Activated CD8-positive, alpha-beta memory T cell treated with anti-CD3 and anti-CD28 coated beads for 1 hour (primary cell): Measurements from ENCODE around the gene VPS52.

ENCODE experiments used
- DNase-seq, 2 donors: peaks; one replicate each; pipeline ENCODE4 v3.0.0-alpha.2; 2020; ENCODE audit warnings: low read depth in 1 of 2; ENCODE audit errors: extremely low read depth in 1 of 2

Gene VPS52, protein sequence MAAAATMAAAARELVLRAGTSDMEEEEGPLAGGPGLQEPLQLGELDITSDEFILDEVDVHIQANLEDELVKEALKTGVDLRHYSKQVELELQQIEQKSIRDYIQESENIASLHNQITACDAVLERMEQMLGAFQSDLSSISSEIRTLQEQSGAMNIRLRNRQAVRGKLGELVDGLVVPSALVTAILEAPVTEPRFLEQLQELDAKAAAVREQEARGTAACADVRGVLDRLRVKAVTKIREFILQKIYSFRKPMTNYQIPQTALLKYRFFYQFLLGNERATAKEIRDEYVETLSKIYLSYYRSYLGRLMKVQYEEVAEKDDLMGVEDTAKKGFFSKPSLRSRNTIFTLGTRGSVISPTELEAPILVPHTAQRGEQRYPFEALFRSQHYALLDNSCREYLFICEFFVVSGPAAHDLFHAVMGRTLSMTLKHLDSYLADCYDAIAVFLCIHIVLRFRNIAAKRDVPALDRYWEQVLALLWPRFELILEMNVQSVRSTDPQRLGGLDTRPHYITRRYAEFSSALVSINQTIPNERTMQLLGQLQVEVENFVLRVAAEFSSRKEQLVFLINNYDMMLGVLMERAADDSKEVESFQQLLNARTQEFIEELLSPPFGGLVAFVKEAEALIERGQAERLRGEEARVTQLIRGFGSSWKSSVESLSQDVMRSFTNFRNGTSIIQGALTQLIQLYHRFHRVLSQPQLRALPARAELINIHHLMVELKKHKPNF

DNA sequence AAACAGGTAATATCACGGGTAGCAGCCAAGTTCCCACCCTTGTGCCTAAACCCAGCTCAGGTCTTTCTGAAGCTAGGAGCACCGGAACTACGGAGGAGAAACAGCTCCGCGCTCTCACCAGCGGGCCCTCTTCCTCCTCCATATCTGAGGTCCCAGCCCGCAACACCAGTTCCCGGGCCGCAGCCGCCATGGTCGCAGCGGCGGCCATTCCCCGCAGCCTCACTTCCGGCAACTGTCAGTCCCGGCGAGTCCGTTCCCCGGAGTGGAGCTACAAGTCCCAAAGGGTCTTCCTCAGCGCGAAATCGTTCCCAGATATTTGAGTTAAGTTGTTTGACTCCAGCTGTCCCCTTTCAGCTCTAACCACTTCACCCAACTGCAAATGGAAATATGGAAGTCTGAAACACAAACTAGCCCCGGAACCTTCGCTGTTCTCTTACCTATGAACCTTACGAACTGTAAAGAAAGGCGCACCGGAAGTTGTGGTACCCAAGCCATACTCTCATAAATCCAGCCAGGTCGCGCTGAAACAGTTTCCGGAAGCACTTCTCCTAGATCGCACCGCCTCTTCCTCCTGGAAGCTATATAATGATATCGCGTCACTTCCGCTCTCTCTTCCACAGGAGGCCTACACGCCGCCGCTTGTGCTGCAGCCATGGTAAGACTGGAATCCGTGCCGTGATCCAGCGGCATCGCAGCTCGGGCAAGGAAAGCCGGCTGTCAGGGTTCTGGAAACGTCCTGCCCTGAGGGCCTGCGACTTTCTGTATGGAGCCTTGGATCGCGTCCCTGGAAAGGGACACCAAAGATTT is at the start of gene VPS52, which contains the start of gene RPS18:
Gene VPS52 (minus strand): TSS at position 409 of the 807 bp plus-strand sequence. CDS start 201 bp downstream, at position 208.
Gene RPS18 (plus strand): TSS at position 608 of the 807 bp plus-strand sequence. CDS start 45 bp downstream, at position 653.
- DNase-seq: peak; percentile 71 to 89

- no peak for DNase-seq
Observed at GRCh38 chr6:33321227-33321626, 49.6 kb upstream of the VPS52 start.

DNA sequence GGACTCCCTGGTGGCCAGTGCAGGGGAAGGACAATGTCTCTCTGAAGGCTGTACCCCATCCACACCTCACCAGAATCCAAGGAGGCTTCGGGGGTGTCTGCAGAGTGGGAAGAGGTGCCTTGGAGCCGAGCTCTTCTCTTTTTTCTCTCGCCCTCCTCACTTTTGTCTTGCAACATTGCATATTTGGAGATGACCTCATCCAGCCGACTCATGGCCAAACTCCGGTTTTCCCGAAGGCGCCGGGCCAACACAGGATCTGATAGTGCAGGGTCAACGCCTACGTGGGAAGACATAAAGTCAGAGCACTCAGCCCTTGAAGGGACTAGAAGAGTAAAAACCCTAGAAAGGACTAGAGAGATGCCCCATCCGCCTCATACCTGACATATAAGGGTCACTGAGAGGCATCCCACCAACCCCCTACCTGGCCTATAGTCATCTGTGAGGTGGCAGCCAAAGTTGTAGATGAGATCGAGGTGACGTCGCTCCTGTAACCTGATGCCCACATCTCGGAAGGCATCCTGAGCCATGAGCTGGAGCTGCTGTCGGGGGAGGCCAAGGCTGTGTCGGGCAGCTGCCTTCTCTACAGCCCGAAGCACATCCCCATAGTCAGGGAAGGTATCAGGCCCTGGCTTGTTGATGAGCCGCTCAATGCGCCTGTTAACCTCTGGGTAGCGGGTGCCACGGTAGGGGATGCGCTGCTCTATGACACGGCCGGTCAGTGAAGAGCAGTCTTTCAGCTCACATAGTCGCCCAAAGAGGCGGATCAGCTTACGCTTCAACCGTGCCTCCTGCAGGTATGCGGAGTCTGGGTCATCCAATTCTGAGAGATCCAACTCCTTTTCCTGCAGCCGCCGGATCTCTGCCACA is 48.9 kb upstream of the VPS52 start:
- no peak for DNase-seq

DNA sequence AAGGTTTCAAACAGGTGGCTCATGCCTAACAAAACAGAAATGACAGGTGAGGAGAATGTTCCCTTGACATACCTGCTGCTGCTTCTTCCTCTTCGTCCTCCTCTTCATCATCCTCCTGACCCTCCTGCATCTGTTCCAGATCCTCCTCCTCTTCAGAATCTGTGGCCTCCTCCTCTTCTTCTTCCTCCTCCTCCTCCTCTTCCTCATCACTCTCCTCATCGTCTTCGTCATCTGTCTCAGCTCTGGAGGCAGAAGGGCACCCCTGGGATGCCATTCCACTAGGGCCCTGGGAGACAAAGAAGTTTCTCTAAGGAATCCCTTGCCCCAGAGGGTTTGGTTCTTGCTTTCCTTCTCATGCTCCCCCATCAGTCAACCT is 48.3 kb upstream of the VPS52 start:
- no peak for DNase-seq

- DNase-seq: no peak
Observed at GRCh38 chr6:33318426-33319073, 46.9 kb upstream of the VPS52 start.

DNA sequence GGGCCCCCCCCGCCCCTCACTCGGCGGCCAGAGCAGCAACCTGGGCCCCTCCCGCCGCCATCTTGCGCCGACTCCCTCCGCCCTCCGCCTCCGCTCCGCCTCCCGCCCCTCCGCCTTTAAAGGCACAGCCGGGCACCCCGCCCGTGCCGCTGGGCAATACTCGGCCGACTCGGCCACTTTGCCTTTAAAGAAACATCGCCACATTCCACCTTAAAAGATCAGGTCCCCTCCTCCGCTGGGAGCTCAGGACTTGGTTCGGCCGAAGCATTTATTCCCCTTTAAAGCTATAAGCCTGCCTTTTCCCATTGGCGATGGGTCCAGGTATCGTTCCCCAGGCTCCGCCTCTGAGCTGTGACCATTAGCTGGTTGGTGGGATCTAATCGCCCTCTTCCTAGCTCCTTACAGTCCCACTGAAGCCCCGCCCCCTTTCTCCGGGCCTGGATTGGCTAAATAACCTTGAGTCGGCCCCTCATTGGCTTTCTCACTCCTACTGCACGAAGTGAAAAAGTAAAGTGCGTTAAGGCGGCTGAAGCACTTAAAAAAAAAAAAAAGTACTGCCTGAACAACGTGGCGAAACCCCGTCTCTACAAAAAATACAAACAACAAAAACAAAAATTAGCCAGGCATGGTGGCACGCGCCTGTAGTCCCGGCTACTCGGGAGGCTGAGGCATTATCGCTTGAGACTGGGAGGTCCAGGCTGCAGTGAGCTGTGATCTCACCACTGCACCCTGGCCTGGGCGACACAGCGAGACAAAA is 46.2 kb upstream of the VPS52 start, which contains the start of gene ZBTB22:
Gene ZBTB22 (minus strand): TSS at position 76 of the 757 bp plus-strand sequence. CDS start 828 bp downstream, outside the sequence.
- peak; percentile 90 to 95 for DNase-seq

GRCh38 chr6:33317419-33317668 is 45.7 kb upstream of the VPS52 start:
- DNase-seq: no peak

DNA sequence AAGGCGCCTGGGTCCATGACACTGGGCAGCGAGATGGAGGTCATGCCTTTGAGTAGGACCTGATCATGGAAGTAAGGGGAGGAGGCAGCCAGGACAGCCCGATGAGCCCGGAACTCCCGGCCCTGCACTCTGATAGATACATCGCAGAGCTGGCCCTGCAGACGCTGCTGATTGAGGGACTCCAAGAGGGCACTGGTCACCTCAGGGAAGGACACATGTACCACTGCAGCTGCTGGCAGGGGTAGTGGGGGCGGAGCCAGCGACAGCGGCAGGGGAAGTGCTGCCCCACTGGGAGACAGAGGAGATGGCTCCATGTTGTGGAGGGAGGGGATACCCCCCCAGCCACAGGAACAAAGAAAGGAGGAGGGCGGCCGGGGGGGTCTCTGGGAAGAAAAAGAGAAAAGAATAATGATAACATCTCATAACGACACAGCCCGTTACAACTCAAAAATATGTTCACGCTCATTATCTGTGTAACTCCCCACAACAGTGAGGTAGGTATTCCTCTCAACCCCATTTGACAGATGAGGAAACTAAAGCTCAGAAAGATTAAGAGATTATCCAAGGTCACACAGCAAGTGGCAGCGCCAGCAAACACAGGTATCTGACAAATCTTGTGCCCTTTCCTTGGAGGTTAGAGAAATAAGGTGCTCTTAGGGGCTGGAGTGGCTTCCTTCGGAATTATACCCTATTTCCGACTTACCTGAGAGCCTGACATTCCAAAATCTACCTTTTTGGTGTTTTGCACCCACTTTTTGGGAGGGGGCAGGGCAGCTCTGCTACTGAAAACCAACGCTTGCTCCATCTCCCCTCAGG is 45.1 kb upstream of the VPS52 start:
- DNase-seq: no peak

DNA sequence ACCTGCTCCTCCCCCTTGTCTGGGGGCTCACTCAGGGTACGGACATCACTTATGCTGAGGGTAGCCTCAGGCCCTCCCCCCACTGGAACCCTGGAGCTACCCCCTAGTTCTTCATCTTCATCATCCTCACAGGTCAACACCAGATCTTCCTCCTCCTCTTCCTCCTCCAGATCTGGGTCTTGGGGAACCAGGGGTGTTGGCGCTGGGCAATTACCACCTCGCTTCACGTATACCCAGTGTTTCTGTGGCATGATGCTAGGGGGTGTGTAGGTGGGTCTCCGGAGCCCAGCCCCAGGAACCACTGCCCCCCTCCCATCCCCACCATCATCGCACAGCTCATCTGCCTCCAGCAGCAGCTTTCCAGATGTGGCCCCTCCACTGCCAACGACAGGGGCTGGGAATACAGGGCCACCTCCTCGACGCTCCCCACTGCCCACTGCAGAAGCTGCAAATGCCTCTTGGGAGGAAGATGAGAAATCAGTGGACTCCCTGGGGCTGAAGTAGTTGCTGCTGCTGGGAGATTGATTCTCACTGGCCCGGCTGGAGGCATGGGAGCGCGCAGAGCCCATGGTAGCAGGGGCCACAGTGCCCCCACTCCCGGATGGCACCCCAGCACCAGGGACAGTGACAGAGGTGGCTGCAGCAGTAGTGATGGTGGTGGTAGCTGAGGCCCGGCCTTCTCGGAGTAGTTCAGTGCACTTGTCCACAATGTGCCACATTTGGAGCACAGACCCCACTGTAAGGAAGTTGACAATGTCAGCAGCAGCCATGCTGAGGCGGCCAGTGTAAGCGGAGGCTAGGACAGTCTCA is 44.3 kb upstream of the VPS52 start:
- no peak for DNase-seq

- DNase-seq: no peak
Observed at GRCh38 chr6:33314943-33315792, 43.5 kb upstream of the VPS52 start.

DNA sequence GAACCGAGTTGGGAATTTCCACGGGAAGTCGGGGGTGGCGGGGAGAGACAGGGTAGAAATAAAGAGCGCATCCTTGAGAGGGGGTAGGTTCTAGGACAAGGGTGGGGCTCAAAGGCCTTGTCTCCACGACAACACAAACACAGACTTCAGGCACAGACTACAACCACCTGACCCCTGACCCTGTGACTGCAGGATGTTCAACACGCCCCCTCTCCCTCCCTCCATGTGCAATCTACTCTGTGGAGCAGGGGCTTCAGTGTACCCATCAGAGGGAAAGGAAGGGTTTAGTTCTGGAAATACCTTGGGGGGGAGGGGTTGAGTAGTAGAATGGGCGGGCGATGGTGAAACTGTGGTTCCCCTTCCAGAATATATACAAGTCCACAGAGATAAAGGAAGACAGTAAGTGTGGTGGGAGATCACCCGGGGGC is 42.9 kb upstream of the VPS52 start:
- peak in 1 of 2 donors; percentile 42 for DNase-seq

GRCh38 chr6:33313709-33314514 is 42.2 kb upstream of the VPS52 start, which contains the start of gene TAPBP:
Gene TAPBP, minus strand, starts transcription at chr6:33314078. Its CDS starts 37 bp downstream, at chr6:33314041.
- DNase-seq: peak in 1 of 2 donors; percentile 73

- no peak for DNase-seq
Observed at GRCh38 chr6:33313105-33313708, 41.5 kb upstream of the VPS52 start.

GRCh38 chr6:33312361-33313104 is 40.9 kb upstream of the VPS52 start:
- peak; percentile 69 to 71 for DNase-seq
